ENCODE measurements around the gene KLHDC4. TPM values are rescaled to one million over a fixed set of nuclear protein-coding genes. Genes with fewer than 3 reads are reported as not detected.

The KLHDC4 gene
- polyA plus RNA-seq, 1 of the 3 experiments (the other 2 are of a cell fraction): 51.2 TPM

DNA sequence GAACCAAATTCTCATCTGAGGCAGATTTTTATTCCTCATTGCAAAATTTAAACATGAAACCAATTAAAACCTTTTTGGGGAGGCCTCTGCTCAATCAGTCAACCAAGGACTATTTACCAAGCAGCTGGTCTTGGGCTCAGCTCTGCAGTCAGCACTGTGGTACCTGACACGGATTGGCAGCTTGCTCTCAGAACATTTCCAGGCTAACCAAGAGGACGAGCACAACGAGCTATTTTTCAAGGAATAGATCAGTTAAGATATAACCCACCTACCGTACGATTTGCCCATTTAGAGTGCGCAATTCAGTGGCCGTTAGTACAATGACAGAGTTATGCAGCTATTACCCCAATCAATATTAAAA lies 26.4 kb upstream of the KLHDC4 start (continued):
- TF ChIP-seq, protein P1, sequence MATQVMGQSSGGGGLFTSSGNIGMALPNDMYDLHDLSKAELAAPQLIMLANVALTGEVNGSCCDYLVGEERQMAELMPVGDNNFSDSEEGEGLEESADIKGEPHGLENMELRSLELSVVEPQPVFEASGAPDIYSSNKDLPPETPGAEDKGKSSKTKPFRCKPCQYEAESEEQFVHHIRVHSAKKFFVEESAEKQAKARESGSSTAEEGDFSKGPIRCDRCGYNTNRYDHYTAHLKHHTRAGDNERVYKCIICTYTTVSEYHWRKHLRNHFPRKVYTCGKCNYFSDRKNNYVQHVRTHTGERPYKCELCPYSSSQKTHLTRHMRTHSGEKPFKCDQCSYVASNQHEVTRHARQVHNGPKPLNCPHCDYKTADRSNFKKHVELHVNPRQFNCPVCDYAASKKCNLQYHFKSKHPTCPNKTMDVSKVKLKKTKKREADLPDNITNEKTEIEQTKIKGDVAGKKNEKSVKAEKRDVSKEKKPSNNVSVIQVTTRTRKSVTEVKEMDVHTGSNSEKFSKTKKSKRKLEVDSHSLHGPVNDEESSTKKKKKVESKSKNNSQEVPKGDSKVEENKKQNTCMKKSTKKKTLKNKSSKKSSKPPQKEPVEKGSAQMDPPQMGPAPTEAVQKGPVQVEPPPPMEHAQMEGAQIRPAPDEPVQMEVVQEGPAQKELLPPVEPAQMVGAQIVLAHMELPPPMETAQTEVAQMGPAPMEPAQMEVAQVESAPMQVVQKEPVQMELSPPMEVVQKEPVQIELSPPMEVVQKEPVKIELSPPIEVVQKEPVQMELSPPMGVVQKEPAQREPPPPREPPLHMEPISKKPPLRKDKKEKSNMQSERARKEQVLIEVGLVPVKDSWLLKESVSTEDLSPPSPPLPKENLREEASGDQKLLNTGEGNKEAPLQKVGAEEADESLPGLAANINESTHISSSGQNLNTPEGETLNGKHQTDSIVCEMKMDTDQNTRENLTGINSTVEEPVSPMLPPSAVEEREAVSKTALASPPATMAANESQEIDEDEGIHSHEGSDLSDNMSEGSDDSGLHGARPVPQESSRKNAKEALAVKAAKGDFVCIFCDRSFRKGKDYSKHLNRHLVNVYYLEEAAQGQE (IDR thresholded peaks at IDR 0.05; ENCODE audit: low read depth, low read length): no peak
- TF ChIP-seq CHD2 (IDR thresholded peaks at IDR 0.05; ENCODE audit: low read length, partially characterized antibody): no peak
- TF ChIP-seq RXRA (IDR thresholded peaks at IDR 0.05; ENCODE audit: borderline replicate concordance, low read depth): no peak
- TF ChIP-seq, protein P2, sequence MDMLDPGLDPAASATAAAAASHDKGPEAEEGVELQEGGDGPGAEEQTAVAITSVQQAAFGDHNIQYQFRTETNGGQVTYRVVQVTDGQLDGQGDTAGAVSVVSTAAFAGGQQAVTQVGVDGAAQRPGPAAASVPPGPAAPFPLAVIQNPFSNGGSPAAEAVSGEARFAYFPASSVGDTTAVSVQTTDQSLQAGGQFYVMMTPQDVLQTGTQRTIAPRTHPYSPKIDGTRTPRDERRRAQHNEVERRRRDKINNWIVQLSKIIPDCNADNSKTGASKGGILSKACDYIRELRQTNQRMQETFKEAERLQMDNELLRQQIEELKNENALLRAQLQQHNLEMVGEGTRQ (IDR thresholded peaks at IDR 0.05; ENCODE audit: borderline replicate concordance, low read depth, low read length): no peak
- TF ChIP-seq, protein P3, sequence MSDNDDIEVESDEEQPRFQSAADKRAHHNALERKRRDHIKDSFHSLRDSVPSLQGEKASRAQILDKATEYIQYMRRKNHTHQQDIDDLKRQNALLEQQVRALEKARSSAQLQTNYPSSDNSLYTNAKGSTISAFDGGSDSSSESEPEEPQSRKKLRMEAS (IDR thresholded peaks at IDR 0.05; ENCODE audit: low read depth): no peak
- no peak for TF ChIP-seq GATA2 (CRISPR knock-in tag; IDR thresholded peaks at IDR 0.05)
- TF ChIP-seq NFIC (IDR thresholded peaks at IDR 0.05; ENCODE audit: borderline replicate concordance): no peak
- TF ChIP-seq MXI1 (IDR thresholded peaks at IDR 0.05; ENCODE audit: low read depth, low read length): no peak
- no peak for TF ChIP-seq NRF1 (IDR thresholded peaks at IDR 0.05; ENCODE audit: low read depth, low read length)

DNA sequence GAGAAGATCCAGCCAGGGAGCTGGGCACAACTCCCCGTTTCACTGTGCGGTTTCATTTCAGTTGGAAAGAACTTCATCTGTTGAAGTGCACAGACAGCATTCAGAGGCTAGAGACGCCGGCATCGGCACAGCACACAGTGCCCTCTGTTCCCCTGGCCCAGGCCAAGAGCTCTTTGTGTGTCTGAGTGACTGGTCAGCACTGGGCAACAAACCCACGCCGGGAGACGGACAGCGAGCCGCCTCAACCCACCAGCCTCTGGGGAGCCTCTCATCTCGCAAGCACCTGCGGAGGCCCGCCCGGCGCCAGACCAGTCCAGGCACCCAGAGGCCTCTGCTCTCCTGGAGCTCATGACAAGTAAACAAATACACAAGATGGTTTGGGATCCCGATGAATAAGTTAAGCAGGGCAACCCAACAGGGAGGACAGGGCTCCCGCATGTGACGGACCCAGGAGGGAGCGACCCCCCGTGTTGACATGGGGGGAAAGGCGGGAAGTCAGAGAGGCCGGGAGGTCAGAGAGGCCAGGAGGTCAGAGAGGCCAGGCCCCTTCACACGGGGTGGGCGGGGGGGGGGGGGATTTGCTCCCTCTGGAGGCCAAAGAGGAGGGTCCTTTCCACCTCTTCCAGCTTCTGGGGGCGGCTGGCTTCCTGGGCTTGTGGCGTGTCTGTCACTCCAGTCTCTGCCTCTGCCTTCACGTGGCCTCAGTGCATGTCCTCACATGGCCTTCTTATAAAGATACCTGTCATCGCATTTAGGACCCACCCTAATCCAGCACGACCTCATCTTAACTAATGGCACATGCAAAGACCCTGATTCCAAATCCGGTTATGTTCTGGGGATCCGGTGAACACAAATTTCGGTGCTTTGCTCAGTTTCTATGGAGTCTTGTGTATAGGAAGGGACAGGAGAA lies 25.8 kb upstream of the KLHDC4 start:
- H4K20me1 ChIP-seq (ENCODE audit: insufficient read depth): no peaks in the 10 kb centered on the region
- H3K9me3 ChIP-seq: no peaks in the 10 kb centered on the region
- 88% methylated on average over 25 of the region's 32 CpGs for WGBS (ENCODE audit: low lambda C conversion rate)
- DNase-seq: no peak
- ChIA-PET CTCF (interaction anchor here (1.0 to 4.6 kb wide), 6 partner anchors 12 to 80 kb away, joined by 3 to 48 read pairs (median 16); no protein-coding TSS in a partner anchor), POLR2A (interaction anchor here (2.9 kb wide), 1 partner anchor 15 kb away, joined by 11 read pairs; no protein-coding TSS in a partner anchor)
- no peak overlapping the region for H3K4me3 ChIP-seq (ENCODE audit: low read depth in 2 of 2, low read length in 1 of 2)
- H3K27me3 ChIP-seq (ENCODE audit: insufficient read depth): no peaks in the 10 kb centered on the region
- H3K79me2 ChIP-seq (ENCODE audit: insufficient read depth): no peaks in the 10 kb centered on the region
- no peaks in the 10 kb centered on the region for H3K9me2 ChIP-seq
- H3K36me3 ChIP-seq (replicated peaks in 1 of 2; ENCODE audit: control insufficient read depth in 1 of 2, insufficient read depth in 2 of 2, low read length in 1 of 2): no peaks in the 10 kb centered on the region
- H3K4me2 ChIP-seq: no peak overlapping the region
- no peaks in the 10 kb centered on the region for H3F3A ChIP-seq (replicated peaks; ENCODE audit: insufficient read depth)
- no peak overlapping the region for H3K9ac ChIP-seq
- no peak overlapping the region for H3K27ac ChIP-seq (ENCODE audit: low read depth in 2 of 2, low read length in 1 of 2)
- no peak overlapping the region for H2AFZ ChIP-seq (ENCODE audit: low read depth)
- H3K4me1 ChIP-seq (ENCODE audit: control insufficient read depth in 1 of 2, insufficient read depth in 2 of 2, low read depth in 1 of 2, low read length in 1 of 2): peaks cover 0 to 2% of the 10 kb centered on the region in 2 experiments; a peak in 1 of 4 replicates
- no peak for TF ChIP-seq SMC3 (IDR thresholded peaks at IDR 0.05; ENCODE audit: low read depth, low read length)
- TF ChIP-seq, protein P4, sequence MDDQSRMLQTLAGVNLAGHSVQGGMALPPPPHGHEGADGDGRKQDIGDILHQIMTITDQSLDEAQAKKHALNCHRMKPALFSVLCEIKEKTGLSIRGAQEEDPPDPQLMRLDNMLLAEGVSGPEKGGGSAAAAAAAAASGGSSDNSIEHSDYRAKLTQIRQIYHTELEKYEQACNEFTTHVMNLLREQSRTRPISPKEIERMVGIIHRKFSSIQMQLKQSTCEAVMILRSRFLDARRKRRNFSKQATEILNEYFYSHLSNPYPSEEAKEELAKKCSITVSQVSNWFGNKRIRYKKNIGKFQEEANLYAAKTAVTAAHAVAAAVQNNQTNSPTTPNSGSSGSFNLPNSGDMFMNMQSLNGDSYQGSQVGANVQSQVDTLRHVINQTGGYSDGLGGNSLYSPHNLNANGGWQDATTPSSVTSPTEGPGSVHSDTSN (IDR thresholded peaks at IDR 0.05): no peak
- no peak for TF ChIP-seq FOXJ3 (CRISPR knock-in tag; IDR thresholded peaks at IDR 0.05)
- TF ChIP-seq, protein P1 (IDR thresholded peaks at IDR 0.05; ENCODE audit: low read depth, low read length): no peak
- no peak for TF ChIP-seq TCF12 (IDR thresholded peaks at IDR 0.05)
- no peak for TF ChIP-seq MXI1 (IDR thresholded peaks at IDR 0.05; ENCODE audit: low read depth, low read length)
- no peak for TF ChIP-seq YY1 (IDR thresholded peaks at IDR 0.05; ENCODE audit: low read depth)
- TF ChIP-seq, protein P3 (IDR thresholded peaks at IDR 0.05; ENCODE audit: low read depth): no peak
- TF ChIP-seq RFX5 (IDR thresholded peaks at IDR 0.05; ENCODE audit: low read length): no peak
- no peak for TF ChIP-seq NRF1 (IDR thresholded peaks at IDR 0.05; ENCODE audit: low read depth, low read length)
- no peak for TF ChIP-seq CHD2 (IDR thresholded peaks at IDR 0.05; ENCODE audit: low read length, partially characterized antibody)
- TF ChIP-seq RXRA (IDR thresholded peaks at IDR 0.05; ENCODE audit: borderline replicate concordance, low read depth): no peak
- no peak for TF ChIP-seq ELF1 (IDR thresholded peaks at IDR 0.05)
- TF ChIP-seq, protein P5, sequence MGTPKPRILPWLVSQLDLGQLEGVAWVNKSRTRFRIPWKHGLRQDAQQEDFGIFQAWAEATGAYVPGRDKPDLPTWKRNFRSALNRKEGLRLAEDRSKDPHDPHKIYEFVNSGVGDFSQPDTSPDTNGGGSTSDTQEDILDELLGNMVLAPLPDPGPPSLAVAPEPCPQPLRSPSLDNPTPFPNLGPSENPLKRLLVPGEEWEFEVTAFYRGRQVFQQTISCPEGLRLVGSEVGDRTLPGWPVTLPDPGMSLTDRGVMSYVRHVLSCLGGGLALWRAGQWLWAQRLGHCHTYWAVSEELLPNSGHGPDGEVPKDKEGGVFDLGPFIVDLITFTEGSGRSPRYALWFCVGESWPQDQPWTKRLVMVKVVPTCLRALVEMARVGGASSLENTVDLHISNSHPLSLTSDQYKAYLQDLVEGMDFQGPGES (IDR thresholded peaks at IDR 0.05; ENCODE audit: low read depth, low read length): no peak

Data from SK-N-SH (cell line).